SK-N-SH (cell line): Measurements from ENCODE around the gene STX16. TPM values are rescaled to one million over a fixed set of nuclear protein-coding genes. Genes with fewer than 3 reads are reported as not detected.

Experiments used
- CTCF ChIA-PET: fragments of 300-600, 350-600 bp; formaldehyde crosslinking; extraction: SDS; loops from one replicate; lab custom pipeline; 2021; lab: Yijun Ruan, JAX
- POLR2A ChIA-PET: fragments of 350-600 bp; sonication (Branson Sonifier 250); formaldehyde crosslinking; extraction: SDS; loops from one replicate; lab custom pipeline; 2020; ENCODE audit warnings: antibody characterized with exemption, inconsistent platforms; lab: Yijun Ruan, JAX
- DNase-seq: peaks from one replicate; pipeline ENCODE4 v3.0.0; 2012
- H2AFZ ChIP-seq: fragments of 200-600 bp; sonication (generic); 2 replicates; pipeline ENCODE4 v1.8.1; 2016; ENCODE audit warnings: antibody characterized with exemption, mild to moderate bottlenecking, low read depth
- H3F3A ChIP-seq: fragments of 200-600 bp; sonication (generic); replicated peaks from 2 replicates; pipeline ENCODE3; 2016; ENCODE audit warnings: antibody characterized with exemption, mild to moderate bottlenecking; ENCODE audit not compliant: insufficient read depth
- H3K27ac ChIP-seq, 2 experiments: fragments of 200-500 bp in 1 of 2; fragments of 200-600 bp in 1 of 2; sonication (Bioruptor generic) in 1 of 2; sonication (generic), shearing (Covaris generic) in 1 of 2; 2 replicates each; pipeline versions ENCODE4 v1.5.1 to v1.6.1; 2014 to 2016; ENCODE audit warnings: low read depth in 2 of 2, inconsistent platforms in 1 of 2, low read length in 1 of 2, mild to moderate bottlenecking in 1 of 2, mixed read lengths in 1 of 2
- H3K27me3 ChIP-seq: fragments of 200-600 bp; sonication (generic), shearing (Covaris generic); 2 replicates; pipeline ENCODE4 v1.6.1; 2016; ENCODE audit warnings: mixed run types; ENCODE audit not compliant: insufficient read depth
- H3K36me3 ChIP-seq, 2 experiments: fragments of 200-500 bp in 1 of 2; fragments of 200-600 bp in 1 of 2; sonication (Bioruptor generic) in 1 of 2; sonication (generic) in 1 of 2; replicated peaks in 1 of 2; 2 replicates each; pipeline versions ENCODE3 to v1.5.1; 2014 to 2016; ENCODE audit warnings: low read length in 1 of 2, mild to moderate bottlenecking in 1 of 2; ENCODE audit not compliant: insufficient read depth in 2 of 2, control insufficient read depth in 1 of 2
- H3K4me1 ChIP-seq, 2 experiments: fragments of 200-500 bp in 1 of 2; fragments of 200-600 bp in 1 of 2; sonication (Bioruptor generic) in 1 of 2; sonication (generic), shearing (Covaris generic) in 1 of 2; 2 replicates each; pipeline versions ENCODE4 v1.5.1 to v1.6.1; 2014 to 2016; ENCODE audit warnings: low read depth in 1 of 2, low read length in 1 of 2, mixed run types in 1 of 2; ENCODE audit not compliant: insufficient read depth in 2 of 2, control insufficient read depth in 1 of 2
- H3K4me2 ChIP-seq: fragments of 200-600 bp; sonication (generic), shearing (Covaris generic); 2 replicates; pipeline ENCODE4 v1.6.1; 2017; ENCODE audit warnings: mixed run types
- H3K4me3 ChIP-seq, 2 experiments: fragments of 200-500 bp in 1 of 2; fragments of 200-600 bp in 1 of 2; sonication (Bioruptor generic) in 1 of 2; sonication (generic), shearing (Covaris generic) in 1 of 2; 2 replicates each; pipeline versions ENCODE4 v1.5.1 to v1.8.1; 2014 to 2016; ENCODE audit warnings: low read depth in 2 of 2, inconsistent platforms in 1 of 2, low read length in 1 of 2, mild to moderate bottlenecking in 1 of 2, mixed read lengths in 1 of 2, moderate library complexity in 1 of 2
- H3K79me2 ChIP-seq: fragments of 200-600 bp; sonication (generic); 2 replicates; pipeline ENCODE4 v1.8.1; 2017; ENCODE audit warnings: mild to moderate bottlenecking; ENCODE audit not compliant: insufficient read depth
- H3K9ac ChIP-seq: fragments of 200-600 bp; sonication (generic); 2 replicates; pipeline ENCODE4 v1.6.1; 2017; ENCODE audit warnings: mixed run types
- H3K9me2 ChIP-seq: fragments of 200-600 bp; sonication (generic); 2 replicates; pipeline ENCODE4 v1.6.1; 2017; ENCODE audit warnings: mixed run types
- H3K9me3 ChIP-seq: fragments of 200-600 bp; sonication (generic); 2 replicates; pipeline ENCODE4 v1.6.1; 2017; ENCODE audit warnings: mixed run types, mild to moderate bottlenecking, moderate library complexity
- H4K20me1 ChIP-seq: fragments of 200-600 bp; sonication (generic); 2 replicates; pipeline ENCODE4 v1.6.1; 2017; ENCODE audit warnings: mild to moderate bottlenecking, mixed run types; ENCODE audit not compliant: insufficient read depth
- CHD2 ChIP-seq: fragments of 150-350 bp; IDR thresholded peaks from 2 replicates; pipeline ENCODE4 v1.6.1; 2018; ENCODE audit warnings: low read length; ENCODE audit not compliant: partially characterized antibody
- MXI1 ChIP-seq: IDR thresholded peaks from 2 replicates; pipeline ENCODE4 v1.6.1; 2012; ENCODE audit warnings: mild to moderate bottlenecking, low read depth, low read length, improper control_type of control experiment
- PBX3 ChIP-seq: IDR thresholded peaks from 2 replicates; pipeline ENCODE4; 2012
- WGBS: methylation state at CpG from one replicate; pipeline ENCODE4 v1.1.6; 2017; ENCODE audit warnings: low lambda C conversion rate; 5-methylcytosine and 5-hydroxymethylcytosine counted together
- polyA plus RNA-seq, 3 experiments: library from polyadenylated mRNA; depleted of rRNA; stranded (reverse); fragments of >200 nt; gene quantifications; 2 replicates each; pipeline ENCODE4 v1.2.3, GENCODE V29; 2012
- TF ChIP-seq, protein P1 (sequence below): fragments of 150-350 bp; IDR thresholded peaks from 2 replicates; pipeline ENCODE4 v1.6.1; 2016; ENCODE audit warnings: mild to moderate bottlenecking, low read depth, low read length

The STX16 gene
- polyA plus RNA-seq, 1 of the 3 experiments (the other 2 are of a cell fraction): 63.8 TPM

DNA sequence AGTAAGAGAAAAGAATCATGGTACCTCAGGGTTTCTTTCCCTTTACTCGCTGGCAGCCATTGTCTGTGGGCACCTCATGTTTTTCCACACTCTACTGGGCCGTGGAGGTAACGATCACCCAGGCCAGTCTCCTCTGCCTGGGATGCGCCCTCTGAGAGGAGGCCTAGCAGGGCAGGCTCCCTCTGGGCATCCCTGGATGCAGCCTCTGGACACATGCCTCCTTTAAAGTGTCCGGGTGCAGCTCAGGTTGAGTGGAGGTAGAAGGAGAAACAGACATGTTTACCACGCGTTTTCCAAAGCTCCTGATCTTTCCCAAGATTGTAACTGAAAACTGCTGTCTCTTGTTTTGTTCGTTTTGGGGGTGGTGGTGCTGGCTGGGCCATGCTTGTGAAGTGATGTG lies 27.7 kb downstream of the STX16 start:
- no peak overlapping the region for H3K4me3 ChIP-seq
- DNase-seq: no peak
- no peak overlapping the region for H3K27ac ChIP-seq
- H3F3A ChIP-seq: no peaks in the 10 kb centered on the region
- TF ChIP-seq MXI1: no peak
- peaks cover 4% of the 10 kb centered on the region; the same call in 1 of the 2 replicates for H3K79me2 ChIP-seq
- no peaks in the 10 kb centered on the region for H3K9me3 ChIP-seq
- H2AFZ ChIP-seq: no peak overlapping the region
- CTCF ChIA-PET: interaction anchor here (1.0 to 1.4 kb wide), 2 partner anchors 160 to 442 kb away, joined by 3 read pairs; no protein-coding TSS in a partner anchor
- peaks cover 45 to 61% of the 10 kb centered on the region in 2 experiments for H3K36me3 ChIP-seq
- H3K9ac ChIP-seq: no peak overlapping the region
- POLR2A ChIA-PET: no interaction called here
- no peaks in the 10 kb centered on the region for H3K27me3 ChIP-seq
- WGBS: 81% methylated on average over 8 of the region's 8 CpGs
- no peaks in the 10 kb centered on the region for H4K20me1 ChIP-seq
- no peaks in the 10 kb centered on the region for H3K9me2 ChIP-seq
- H3K4me1 ChIP-seq: no peaks in the 10 kb centered on the region; a peak in 1 of 4 replicates
- no peak overlapping the region for H3K4me2 ChIP-seq

DNA sequence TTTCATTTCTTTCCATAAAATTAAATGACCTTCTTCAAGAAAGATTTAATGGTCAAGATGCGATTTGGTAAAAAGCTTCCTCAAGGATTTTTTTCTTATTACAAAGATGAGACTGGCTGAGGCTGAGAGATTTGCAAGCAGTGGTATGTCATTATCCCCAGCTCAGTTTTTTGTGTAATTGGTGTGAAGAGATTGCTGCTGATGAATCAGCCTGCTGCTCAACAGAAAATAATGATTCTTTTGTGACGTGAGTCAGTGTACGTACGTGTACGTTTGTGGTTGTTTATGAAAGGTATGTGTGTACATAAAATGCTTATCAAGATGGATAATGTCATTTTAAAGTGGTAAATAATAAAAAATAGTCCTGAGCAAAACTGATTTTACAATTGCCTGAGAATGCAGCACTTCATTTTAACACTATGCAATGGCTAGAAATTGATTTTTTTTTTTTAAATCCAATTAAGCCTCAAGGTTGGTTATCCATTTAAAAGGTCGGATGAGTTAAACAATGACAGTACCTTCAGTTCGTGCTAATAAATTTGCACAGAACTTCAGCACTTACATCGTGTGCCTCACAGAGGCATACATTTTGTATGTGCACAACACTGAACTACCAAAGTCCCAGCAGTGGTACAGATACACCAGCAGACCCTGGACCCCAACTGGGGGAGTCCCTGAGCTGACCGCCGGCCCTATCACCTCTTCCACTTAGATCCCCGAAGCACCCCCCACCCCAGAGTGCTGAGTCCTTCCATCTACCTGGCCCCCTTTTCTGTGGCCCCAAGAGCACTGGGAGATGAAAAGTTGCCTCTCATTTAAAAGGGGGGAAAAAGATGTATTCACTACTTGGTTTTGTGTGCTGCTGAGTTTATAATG lies 31.8 kb downstream of the STX16 start:
- Histone ChIP-seq H3K27me3 (no peaks in the 10 kb centered on the region), H3F3A (no peaks in the 10 kb centered on the region), H3K36me3 (peaks cover 19 to 24% of the 10 kb centered on the region in 2 experiments), H3K4me2 (no peak overlapping the region), H3K9ac (no peak overlapping the region), H3K27ac (no peak overlapping the region), H2AFZ (no peak overlapping the region), H3K9me3 (no peaks in the 10 kb centered on the region), H3K9me2 (no peaks in the 10 kb centered on the region), H4K20me1 (no peaks in the 10 kb centered on the region), H3K4me1 (no peaks in the 10 kb centered on the region; a peak in 1 of 4 replicates), H3K4me3 (no peak overlapping the region), H3K79me2 (no peaks in the 10 kb centered on the region)
- TF ChIP-seq PBX3: no peak
- DNase-seq: no peak
- ChIA-PET CTCF (interaction anchor here (0.6 kb wide), 1 partner anchor 445 kb away, joined by 4 read pairs; no protein-coding TSS in a partner anchor), POLR2A (no interaction called here)
- 87% methylated on average over 10 of the region's 11 CpGs for WGBS

DNA sequence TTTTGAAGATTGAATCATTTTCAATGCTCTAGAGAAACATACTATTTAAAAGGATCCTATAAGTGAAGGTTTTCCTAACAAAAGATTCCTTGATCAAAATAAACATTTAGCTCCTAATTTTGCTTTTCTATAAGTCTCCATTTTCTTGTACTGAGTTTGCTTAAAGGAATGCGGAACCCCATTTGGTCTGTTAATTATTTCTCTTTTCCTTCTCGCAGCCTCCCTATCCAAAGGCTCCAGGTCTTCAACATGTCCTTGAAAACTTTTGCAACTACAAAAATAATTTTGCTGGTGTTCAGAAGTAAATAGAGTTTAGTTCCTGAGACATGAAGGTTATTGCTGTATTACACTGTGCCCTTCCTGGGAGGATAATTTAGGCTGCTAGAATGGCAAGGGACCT lies 33.2 kb downstream of the STX16 start:
- no peaks in the 10 kb centered on the region for H3K9me2 ChIP-seq
- H3K9me3 ChIP-seq: no peaks in the 10 kb centered on the region
- no peak for DNase-seq
- ChIA-PET POLR2A (no interaction called here), CTCF (no interaction called here)
- H3K4me2 ChIP-seq: no peak overlapping the region
- no peaks in the 10 kb centered on the region for H3K79me2 ChIP-seq
- no peak overlapping the region for H3K4me3 ChIP-seq
- no peak overlapping the region for H2AFZ ChIP-seq
- H3K36me3 ChIP-seq: peaks cover 8 to 15% of the 10 kb centered on the region in 2 experiments
- no peaks in the 10 kb centered on the region for H3K4me1 ChIP-seq
- WGBS: 95% methylated on average over 2 of the region's 2 CpGs
- no peak overlapping the region for H3K9ac ChIP-seq
- H4K20me1 ChIP-seq: no peaks in the 10 kb centered on the region
- H3K27ac ChIP-seq: no peak overlapping the region
- TF ChIP-seq, protein P1, sequence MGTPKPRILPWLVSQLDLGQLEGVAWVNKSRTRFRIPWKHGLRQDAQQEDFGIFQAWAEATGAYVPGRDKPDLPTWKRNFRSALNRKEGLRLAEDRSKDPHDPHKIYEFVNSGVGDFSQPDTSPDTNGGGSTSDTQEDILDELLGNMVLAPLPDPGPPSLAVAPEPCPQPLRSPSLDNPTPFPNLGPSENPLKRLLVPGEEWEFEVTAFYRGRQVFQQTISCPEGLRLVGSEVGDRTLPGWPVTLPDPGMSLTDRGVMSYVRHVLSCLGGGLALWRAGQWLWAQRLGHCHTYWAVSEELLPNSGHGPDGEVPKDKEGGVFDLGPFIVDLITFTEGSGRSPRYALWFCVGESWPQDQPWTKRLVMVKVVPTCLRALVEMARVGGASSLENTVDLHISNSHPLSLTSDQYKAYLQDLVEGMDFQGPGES: no peak
- no peak for TF ChIP-seq CHD2
- no peaks in the 10 kb centered on the region for H3K27me3 ChIP-seq
- no peaks in the 10 kb centered on the region for H3F3A ChIP-seq
